ENCODE measurements around the gene KIRREL3. TPM values are rescaled to one million over a fixed set of nuclear protein-coding genes. Genes with fewer than 3 reads are reported as not detected.

The KIRREL3 gene
- total RNA-seq, 1 donor from 2014 or later, result 0.38 TPM

DNA sequence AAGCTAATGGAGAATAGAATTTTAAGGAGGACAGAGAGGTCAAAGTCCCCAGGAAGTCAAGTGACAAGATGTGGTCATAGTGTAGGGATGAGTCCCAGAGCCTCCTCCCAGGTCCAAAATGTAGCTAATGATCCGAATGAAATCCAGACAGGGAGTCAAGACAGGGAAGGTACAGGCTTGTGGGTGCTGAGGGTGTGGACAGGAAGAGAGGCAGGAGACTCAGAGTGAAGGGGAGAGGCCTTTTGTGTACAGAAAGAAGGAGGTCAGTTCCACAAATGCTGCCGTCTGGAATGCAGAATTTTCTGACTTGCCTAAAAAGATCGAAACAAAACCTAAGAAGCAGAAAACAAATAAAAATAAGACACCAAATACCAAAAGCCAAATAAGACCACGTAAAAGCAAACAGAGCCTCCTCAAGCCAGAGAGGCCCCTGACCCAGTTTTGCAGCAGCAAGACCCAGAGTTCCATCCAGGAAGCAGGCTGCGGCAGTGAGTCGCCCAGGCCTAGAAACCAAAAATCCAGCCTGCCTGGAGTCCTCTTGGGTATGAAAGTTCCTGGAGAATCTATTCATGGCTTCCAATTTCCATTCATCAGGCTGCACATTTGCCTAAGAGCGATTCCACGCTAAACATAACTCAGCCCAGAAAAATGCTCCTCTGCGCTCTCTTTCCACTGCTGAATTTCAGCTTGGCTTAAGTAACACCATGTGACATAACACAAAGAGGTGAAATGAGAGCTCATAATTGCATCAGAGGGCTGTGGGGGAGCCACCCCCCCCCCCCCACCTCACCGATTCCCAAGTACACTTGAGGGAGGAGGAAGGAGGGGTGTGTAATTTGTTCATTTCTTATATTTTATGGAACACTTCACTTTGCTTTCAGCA is 71.2 kb downstream of the KIRREL3 start:
- TF ChIP-seq, protein P1, sequence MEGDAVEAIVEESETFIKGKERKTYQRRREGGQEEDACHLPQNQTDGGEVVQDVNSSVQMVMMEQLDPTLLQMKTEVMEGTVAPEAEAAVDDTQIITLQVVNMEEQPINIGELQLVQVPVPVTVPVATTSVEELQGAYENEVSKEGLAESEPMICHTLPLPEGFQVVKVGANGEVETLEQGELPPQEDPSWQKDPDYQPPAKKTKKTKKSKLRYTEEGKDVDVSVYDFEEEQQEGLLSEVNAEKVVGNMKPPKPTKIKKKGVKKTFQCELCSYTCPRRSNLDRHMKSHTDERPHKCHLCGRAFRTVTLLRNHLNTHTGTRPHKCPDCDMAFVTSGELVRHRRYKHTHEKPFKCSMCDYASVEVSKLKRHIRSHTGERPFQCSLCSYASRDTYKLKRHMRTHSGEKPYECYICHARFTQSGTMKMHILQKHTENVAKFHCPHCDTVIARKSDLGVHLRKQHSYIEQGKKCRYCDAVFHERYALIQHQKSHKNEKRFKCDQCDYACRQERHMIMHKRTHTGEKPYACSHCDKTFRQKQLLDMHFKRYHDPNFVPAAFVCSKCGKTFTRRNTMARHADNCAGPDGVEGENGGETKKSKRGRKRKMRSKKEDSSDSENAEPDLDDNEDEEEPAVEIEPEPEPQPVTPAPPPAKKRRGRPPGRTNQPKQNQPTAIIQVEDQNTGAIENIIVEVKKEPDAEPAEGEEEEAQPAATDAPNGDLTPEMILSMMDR (IDR thresholded peaks at IDR 0.05; ENCODE audit: unreplicated experiment), result no peak
- H3K27me3 Mint-ChIP-seq (ENCODE audit: unreplicated experiment), result peaks cover 2% of the 10 kb centered on the region
- H3K36me3 Mint-ChIP-seq (ENCODE audit: low read depth, unreplicated experiment), result no peaks in the 10 kb centered on the region
- no peak overlapping the region for H3K4me3 Mint-ChIP-seq (ENCODE audit: unreplicated experiment)
- H3K9me3 Mint-ChIP-seq (ENCODE audit: unreplicated experiment), result no peaks in the 10 kb centered on the region
- no peaks in the 10 kb centered on the region for H3K4me1 Mint-ChIP-seq (ENCODE audit: unreplicated experiment)
- no peak overlapping the region for H3K27ac Mint-ChIP-seq (ENCODE audit: unreplicated experiment)
- no peak for DNase-seq (ENCODE audit: low spot score)

- H3K4me3 Mint-ChIP-seq (ENCODE audit: unreplicated experiment), result no peak overlapping the region
These were observed 72.9 kb downstream of the KIRREL3 start for GRCh38 chr11:126927623-126928022.

GRCh38 chr11:126926376-126926791 is 74.2 kb downstream of the KIRREL3 start:
- TF ChIP-seq, protein P1 (IDR thresholded peaks at IDR 0.05; ENCODE audit: unreplicated experiment), result no peak
- no peaks in the 10 kb centered on the region for H3K9me3 Mint-ChIP-seq (ENCODE audit: unreplicated experiment)
- no peak overlapping the region for H3K4me3 Mint-ChIP-seq (ENCODE audit: unreplicated experiment)
- peaks cover 2% of the 10 kb centered on the region for H3K27me3 Mint-ChIP-seq (ENCODE audit: unreplicated experiment)
- DNase-seq (ENCODE audit: low spot score), result no peak
- H3K36me3 Mint-ChIP-seq (ENCODE audit: low read depth, unreplicated experiment), result no peaks in the 10 kb centered on the region
- H3K27ac Mint-ChIP-seq (ENCODE audit: unreplicated experiment), result no peak overlapping the region
- no peaks in the 10 kb centered on the region for H3K4me1 Mint-ChIP-seq (ENCODE audit: unreplicated experiment)

More at GRCh38 chr11:126927623-126928022, 72.9 kb downstream of the KIRREL3 start:
- Mint-ChIP-seq H3K36me3 (ENCODE audit: low read depth, unreplicated experiment) (no peaks in the 10 kb centered on the region), H3K27me3 (ENCODE audit: unreplicated experiment) (peaks cover 2% of the 10 kb centered on the region), H3K27ac (ENCODE audit: unreplicated experiment) (no peak overlapping the region), H3K4me1 (ENCODE audit: unreplicated experiment) (no peaks in the 10 kb centered on the region), H3K9me3 (ENCODE audit: unreplicated experiment) (no peaks in the 10 kb centered on the region)
- no peak for DNase-seq (ENCODE audit: low spot score)
- TF ChIP-seq, protein P1 (IDR thresholded peaks at IDR 0.05; ENCODE audit: unreplicated experiment), result no peak

- H3K4me3 Mint-ChIP-seq (ENCODE audit: unreplicated experiment), result no peak overlapping the region
- TF ChIP-seq, protein P1 (IDR thresholded peaks at IDR 0.05; ENCODE audit: unreplicated experiment), result no peak
- DNase-seq (ENCODE audit: low spot score), result no peak
- H3K4me1 Mint-ChIP-seq (ENCODE audit: unreplicated experiment), result no peaks in the 10 kb centered on the region
- no peaks in the 10 kb centered on the region for H3K9me3 Mint-ChIP-seq (ENCODE audit: unreplicated experiment)
- no peaks in the 10 kb centered on the region for H3K36me3 Mint-ChIP-seq (ENCODE audit: low read depth, unreplicated experiment)
- H3K27me3 Mint-ChIP-seq (ENCODE audit: unreplicated experiment), result peaks cover 2% of the 10 kb centered on the region
- no peak overlapping the region for H3K27ac Mint-ChIP-seq (ENCODE audit: unreplicated experiment)
These were observed 75.1 kb downstream of the KIRREL3 start for GRCh38 chr11:126925321-126926093.
